Neural cell (in vitro differentiated cells): ENCODE data around the gene SSBP3. TPM values are rescaled to one million over a fixed set of nuclear protein-coding genes. Genes with fewer than 3 reads are reported as not detected.

Experiments
- H2AFZ ChIP-seq: fragments of 200-600, 300-800 bp; sonication (generic), shearing (Covaris generic); 2 replicates; pipeline ENCODE4 v1.6.0; 2014; ENCODE audit warnings: low read depth, mild to moderate bottlenecking, antibody characterized with exemption, low read length, moderate library complexity
- H3F3A ChIP-seq: fragments of 200-600 bp; shearing (Covaris generic); 2 replicates; pipeline ENCODE4 v1.6.1; 2016; ENCODE audit warnings: mild to moderate bottlenecking, moderate library complexity, mixed read lengths, antibody characterized with exemption, low read length; ENCODE audit not compliant: insufficient read depth, poor library complexity, severe bottlenecking
- H3K27ac ChIP-seq: fragments of 200-600, 300-800 bp; sonication (generic), shearing (Covaris generic); 2 replicates; pipeline ENCODE4 v1.5.1; 2014; ENCODE audit warnings: mild to moderate bottlenecking, low read length, moderate library complexity
- H3K27me3 ChIP-seq: fragments of 300-800, 200-600 bp; sonication (generic), shearing (Covaris generic); 2 replicates; pipeline ENCODE4 v1.6.0; 2014; ENCODE audit warnings: mild to moderate bottlenecking, low read depth, low read length, moderate library complexity; ENCODE audit not compliant: insufficient read depth
- H3K36me3 ChIP-seq: fragments of 300-800, 200-600 bp; sonication (generic), shearing (Covaris generic); 2 replicates; pipeline ENCODE4 v1.5.1; 2014; ENCODE audit warnings: mild to moderate bottlenecking, antibody characterized with exemption, low read length, moderate library complexity; ENCODE audit not compliant: insufficient read depth
- H3K4me2 ChIP-seq: fragments of 300-800, 200-600 bp; sonication (generic), shearing (Covaris generic); 2 replicates; pipeline ENCODE4 v1.6.0; 2014; ENCODE audit warnings: mild to moderate bottlenecking, low read length
- H3K4me3 ChIP-seq: fragments of 300-800, 200-600 bp; sonication (generic), shearing (Covaris generic); 2 replicates; pipeline ENCODE4 v1.5.1; 2014; ENCODE audit warnings: mild to moderate bottlenecking, low read length, moderate library complexity
- H3K79me2 ChIP-seq: fragments of 200-600 bp; shearing (Covaris generic); replicated peaks from 2 replicates; pipeline ENCODE4 v1.6.0; 2014; ENCODE audit warnings: mild to moderate bottlenecking, low read length, moderate library complexity; ENCODE audit not compliant: insufficient read depth
- H3K9ac ChIP-seq: fragments of 300-800, 200-600 bp; sonication (generic), shearing (Covaris generic); 2 replicates; pipeline ENCODE4 v1.6.1; 2016; ENCODE audit warnings: mild to moderate bottlenecking, low read length, mixed read lengths
- H3K9me2 ChIP-seq: fragments of 200-600 bp; shearing (Covaris generic); 2 replicates; pipeline ENCODE4 v1.6.1; 2016; ENCODE audit warnings: mild to moderate bottlenecking, low read length, mixed read lengths; ENCODE audit not compliant: insufficient read depth
- H3K9me3 ChIP-seq: fragments of 200-600, 300-800 bp; sonication (generic), shearing (Covaris generic); 2 replicates; pipeline ENCODE4 v1.6.1; 2016; ENCODE audit warnings: mild to moderate bottlenecking, mixed run types, low read length, moderate library complexity, mixed read lengths
- H4K20me1 ChIP-seq: fragments of 200-600 bp; shearing (Covaris generic); 2 replicates; pipeline ENCODE4 v1.6.1; 2016; ENCODE audit warnings: mild to moderate bottlenecking, mixed run types; ENCODE audit not compliant: insufficient read depth
- EP300 ChIP-seq: fragments of 450-650 bp; conservative IDR thresholded peaks from 2 replicates; pipeline ENCODE4 v1.6.1; 2014; ENCODE audit warnings: antibody characterized with exemption, mild to moderate bottlenecking, moderate library complexity; ENCODE audit not compliant: poor library complexity, severe bottlenecking
- EZH2 ChIP-seq: fragments of 200-600, 300-800 bp; shearing (Covaris generic), sonication (generic); IDR thresholded peaks from 2 replicates; pipeline ENCODE4 v1.6.1; 2014; ENCODE audit warnings: antibody characterized with exemption, low read length, borderline replicate concordance, mild to moderate bottlenecking; ENCODE audit not compliant: insufficient read depth, poor library complexity, severe bottlenecking
- MXI1 ChIP-seq: fragments of 450-650 bp; conservative IDR thresholded peaks from 2 replicates; pipeline ENCODE4 v1.6.1; 2014; ENCODE audit warnings: antibody characterized with exemption, mild to moderate bottlenecking; ENCODE audit not compliant: poor library complexity, severe bottlenecking
- POLR2AphosphoS5 ChIP-seq: IDR thresholded peaks from 2 replicates; pipeline ENCODE4 v1.6.1; 2012
- RAD21 ChIP-seq: fragments of 450-650 bp; conservative IDR thresholded peaks from 2 replicates; pipeline ENCODE4 v1.6.1; 2014; ENCODE audit warnings: antibody characterized with exemption, mild to moderate bottlenecking, moderate library complexity
- SMC3 ChIP-seq: fragments of 450-650 bp; conservative IDR thresholded peaks from 2 replicates; pipeline ENCODE4 v1.6.1; 2014; ENCODE audit warnings: antibody characterized with exemption, mild to moderate bottlenecking, moderate library complexity; ENCODE audit not compliant: poor library complexity
- TAF1 ChIP-seq: IDR thresholded peaks from 2 replicates; pipeline ENCODE4 v1.6.1; 2012; ENCODE audit warnings: low read depth
- polyA plus RNA-seq: library from polyadenylated mRNA; depleted of rRNA; stranded (reverse); fragments of >200 nt; gene quantifications from 2 replicates; pipeline ENCODE4 v1.2.3, GENCODE V29; 2014
- TF ChIP-seq, protein P1 (sequence below): IDR thresholded peaks from 2 replicates; pipeline ENCODE4 v1.6.1; 2012; ENCODE audit warnings: borderline replicate concordance
- TF ChIP-seq, protein P2 (sequence below): fragments of 450-650 bp; IDR thresholded peaks from 2 replicates; pipeline ENCODE4 v1.5.1; 2014; ENCODE audit warnings: antibody characterized with exemption, mild to moderate bottlenecking, moderate library complexity; ENCODE audit not compliant: poor library complexity, severe bottlenecking

The SSBP3 gene
- polyA plus RNA-seq, 1 donor from 2014 or later = 77.4 TPM

DNA sequence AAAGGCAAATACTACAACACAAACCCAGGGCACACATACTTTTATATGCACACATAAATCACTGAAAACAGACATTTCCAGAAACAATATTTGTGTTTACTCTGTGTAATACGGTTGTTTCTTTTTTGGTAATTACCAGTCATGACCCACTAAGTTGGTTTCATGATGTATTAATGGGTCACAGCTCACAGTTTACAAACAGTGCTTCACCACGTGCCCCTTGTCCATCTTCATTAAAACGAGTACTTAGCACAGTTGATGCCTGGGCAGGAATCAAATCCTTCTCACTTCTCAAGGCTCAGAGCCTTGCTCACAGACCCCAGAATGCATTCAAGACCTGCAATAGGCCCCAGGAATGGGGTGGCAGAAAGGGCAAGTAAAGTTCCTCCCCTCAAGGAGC lies 13.8 kb downstream of the SSBP3 start:
- TF ChIP-seq TAF1 (no peak), RAD21 (no peak), MXI1 (no peak), POLR2AphosphoS5 (no peak), EP300 (no peak), SMC3 (no peak), EZH2 (no peak)
- TF ChIP-seq, protein P1, sequence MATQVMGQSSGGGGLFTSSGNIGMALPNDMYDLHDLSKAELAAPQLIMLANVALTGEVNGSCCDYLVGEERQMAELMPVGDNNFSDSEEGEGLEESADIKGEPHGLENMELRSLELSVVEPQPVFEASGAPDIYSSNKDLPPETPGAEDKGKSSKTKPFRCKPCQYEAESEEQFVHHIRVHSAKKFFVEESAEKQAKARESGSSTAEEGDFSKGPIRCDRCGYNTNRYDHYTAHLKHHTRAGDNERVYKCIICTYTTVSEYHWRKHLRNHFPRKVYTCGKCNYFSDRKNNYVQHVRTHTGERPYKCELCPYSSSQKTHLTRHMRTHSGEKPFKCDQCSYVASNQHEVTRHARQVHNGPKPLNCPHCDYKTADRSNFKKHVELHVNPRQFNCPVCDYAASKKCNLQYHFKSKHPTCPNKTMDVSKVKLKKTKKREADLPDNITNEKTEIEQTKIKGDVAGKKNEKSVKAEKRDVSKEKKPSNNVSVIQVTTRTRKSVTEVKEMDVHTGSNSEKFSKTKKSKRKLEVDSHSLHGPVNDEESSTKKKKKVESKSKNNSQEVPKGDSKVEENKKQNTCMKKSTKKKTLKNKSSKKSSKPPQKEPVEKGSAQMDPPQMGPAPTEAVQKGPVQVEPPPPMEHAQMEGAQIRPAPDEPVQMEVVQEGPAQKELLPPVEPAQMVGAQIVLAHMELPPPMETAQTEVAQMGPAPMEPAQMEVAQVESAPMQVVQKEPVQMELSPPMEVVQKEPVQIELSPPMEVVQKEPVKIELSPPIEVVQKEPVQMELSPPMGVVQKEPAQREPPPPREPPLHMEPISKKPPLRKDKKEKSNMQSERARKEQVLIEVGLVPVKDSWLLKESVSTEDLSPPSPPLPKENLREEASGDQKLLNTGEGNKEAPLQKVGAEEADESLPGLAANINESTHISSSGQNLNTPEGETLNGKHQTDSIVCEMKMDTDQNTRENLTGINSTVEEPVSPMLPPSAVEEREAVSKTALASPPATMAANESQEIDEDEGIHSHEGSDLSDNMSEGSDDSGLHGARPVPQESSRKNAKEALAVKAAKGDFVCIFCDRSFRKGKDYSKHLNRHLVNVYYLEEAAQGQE = no peak
- TF ChIP-seq, protein P2, sequence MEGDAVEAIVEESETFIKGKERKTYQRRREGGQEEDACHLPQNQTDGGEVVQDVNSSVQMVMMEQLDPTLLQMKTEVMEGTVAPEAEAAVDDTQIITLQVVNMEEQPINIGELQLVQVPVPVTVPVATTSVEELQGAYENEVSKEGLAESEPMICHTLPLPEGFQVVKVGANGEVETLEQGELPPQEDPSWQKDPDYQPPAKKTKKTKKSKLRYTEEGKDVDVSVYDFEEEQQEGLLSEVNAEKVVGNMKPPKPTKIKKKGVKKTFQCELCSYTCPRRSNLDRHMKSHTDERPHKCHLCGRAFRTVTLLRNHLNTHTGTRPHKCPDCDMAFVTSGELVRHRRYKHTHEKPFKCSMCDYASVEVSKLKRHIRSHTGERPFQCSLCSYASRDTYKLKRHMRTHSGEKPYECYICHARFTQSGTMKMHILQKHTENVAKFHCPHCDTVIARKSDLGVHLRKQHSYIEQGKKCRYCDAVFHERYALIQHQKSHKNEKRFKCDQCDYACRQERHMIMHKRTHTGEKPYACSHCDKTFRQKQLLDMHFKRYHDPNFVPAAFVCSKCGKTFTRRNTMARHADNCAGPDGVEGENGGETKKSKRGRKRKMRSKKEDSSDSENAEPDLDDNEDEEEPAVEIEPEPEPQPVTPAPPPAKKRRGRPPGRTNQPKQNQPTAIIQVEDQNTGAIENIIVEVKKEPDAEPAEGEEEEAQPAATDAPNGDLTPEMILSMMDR = no peak
- no peak overlapping the region for H3K4me2 ChIP-seq
- peaks cover 75% of the 10 kb centered on the region for H4K20me1 ChIP-seq
- peaks cover 5% of the 10 kb centered on the region for H3K36me3 ChIP-seq
- H2AFZ ChIP-seq = no peak overlapping the region
- H3K27me3 ChIP-seq = no peaks in the 10 kb centered on the region
- no peak overlapping the region for H3K4me3 ChIP-seq
- H3F3A ChIP-seq = no peaks in the 10 kb centered on the region
- no peak overlapping the region for H3K27ac ChIP-seq
- H3K9me3 ChIP-seq = no peaks in the 10 kb centered on the region
- no peak overlapping the region for H3K9ac ChIP-seq
- H3K9me2 ChIP-seq = no peaks in the 10 kb centered on the region
- peaks cover 93% of the 10 kb centered on the region for H3K79me2 ChIP-seq

DNA sequence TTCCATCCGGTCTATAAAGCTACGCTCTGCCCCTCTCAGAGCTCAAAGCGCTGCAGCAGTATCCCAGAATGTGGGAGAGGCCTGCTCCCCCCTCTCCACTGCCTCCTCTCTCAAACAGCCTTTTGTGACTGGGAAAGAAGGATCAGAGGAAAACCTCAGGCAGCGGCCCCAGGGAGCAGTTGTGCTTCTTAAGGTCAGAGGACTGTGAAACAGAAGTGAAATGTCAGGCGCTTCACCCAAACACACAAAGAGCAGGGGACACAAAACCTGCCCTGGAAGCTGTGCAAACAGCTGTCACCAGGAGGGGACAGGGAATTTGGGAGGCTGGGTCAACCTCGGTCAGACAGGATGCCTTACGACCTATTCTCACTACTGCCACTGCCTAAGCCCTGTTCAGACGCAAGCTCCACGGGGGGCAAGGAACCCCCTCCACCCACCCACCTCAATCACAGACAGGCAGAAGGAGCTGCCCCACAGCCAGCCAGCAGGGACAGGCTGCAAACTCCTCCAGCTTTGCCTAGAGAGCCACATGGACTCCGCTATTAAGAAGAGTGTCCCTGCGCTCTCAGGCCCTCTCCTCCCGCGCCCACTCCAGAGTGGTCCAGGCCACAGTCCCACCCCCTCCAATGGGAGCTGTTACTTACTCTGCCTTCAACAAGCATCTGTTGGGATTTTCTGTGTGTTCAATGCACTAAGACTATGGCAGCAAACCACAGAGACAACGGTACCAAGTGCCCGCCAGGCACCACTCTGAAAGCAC lies 14.6 kb downstream of the SSBP3 start:
- Histone ChIP-seq H3K9me2 (no peaks in the 10 kb centered on the region), H3K79me2 (peaks cover 93% of the 10 kb centered on the region), H3K9ac (no peak overlapping the region), H3K36me3 (peaks cover 5% of the 10 kb centered on the region), H2AFZ (no peak overlapping the region), H3K4me2 (no peak overlapping the region), H3F3A (no peaks in the 10 kb centered on the region), H3K4me3 (no peak overlapping the region), H3K9me3 (no peaks in the 10 kb centered on the region), H3K27ac (no peak overlapping the region), H4K20me1 (peaks cover 71% of the 10 kb centered on the region), H3K27me3 (no peaks in the 10 kb centered on the region)
- TF ChIP-seq EZH2 (no peak), POLR2AphosphoS5 (no peak), RAD21 (no peak), SMC3 (no peak), EP300 (no peak), TAF1 (no peak), MXI1 (no peak)
- TF ChIP-seq, protein P1 = no peak
- TF ChIP-seq, protein P2 = no peak
